C1 segment of cervical spinal cord (tissue), 14 donors: ENCODE data around the gene OLFM2.

Source experiments
- DNase-seq, 14 donors: peaks; one replicate each; lab custom pipeline; 2025; lab: John Stamatoyannopoulos, UW

The OLFM2 gene

GRCh38 chr19:9910625-9911024 lies 25.7 kb downstream of the OLFM2 start:
- no peak for DNase-seq

DNA sequence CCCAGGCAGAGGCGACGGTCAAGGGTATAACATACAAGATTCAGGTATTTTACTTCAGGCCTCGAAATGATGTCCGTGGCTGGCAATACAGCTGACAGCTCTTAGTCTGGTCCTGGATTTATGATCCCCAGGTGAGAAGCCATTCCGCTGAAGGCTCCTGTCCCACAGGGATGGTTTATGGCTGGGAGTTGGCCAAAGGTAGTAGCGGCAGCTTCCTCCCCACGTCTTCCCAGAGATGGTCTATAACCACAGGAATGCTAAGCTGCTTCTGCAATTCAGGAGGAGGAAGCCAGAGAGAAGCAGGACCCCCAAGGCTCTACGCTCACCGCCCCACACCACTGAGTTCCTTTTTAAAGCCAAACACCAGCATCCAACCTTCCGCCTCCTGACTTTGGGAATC lies 27.1 kb downstream of the OLFM2 start:
- no peak for DNase-seq

DNA sequence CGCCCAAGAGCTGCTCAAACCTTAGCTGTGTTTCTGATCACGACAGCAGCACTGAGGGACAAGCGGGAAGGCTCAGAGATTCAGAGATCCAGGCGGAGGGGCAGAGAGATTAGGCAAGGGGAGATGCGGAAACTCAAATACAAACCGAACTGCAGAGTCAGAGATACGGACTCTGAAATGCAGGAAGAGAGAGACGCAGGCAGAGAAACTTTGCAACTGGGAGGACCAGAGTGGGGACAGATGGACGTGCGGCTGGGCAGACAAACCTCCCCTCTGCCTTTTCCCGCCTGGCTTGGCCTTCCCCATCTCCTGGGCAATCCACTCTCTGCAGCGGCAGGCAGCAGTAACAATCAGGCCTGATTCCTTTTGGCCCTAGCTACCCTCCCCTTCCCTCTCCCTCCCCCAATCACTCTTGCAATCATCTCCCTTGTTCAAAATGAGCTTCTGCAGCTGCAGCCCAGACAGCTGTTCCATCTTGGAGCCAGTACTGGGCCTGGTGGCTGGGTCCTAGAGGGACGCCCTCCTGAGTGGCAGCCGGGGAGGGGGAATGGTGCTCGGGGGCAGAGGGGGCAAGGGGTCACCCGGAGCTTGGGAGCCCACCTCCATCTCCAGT lies 29.7 kb downstream of the OLFM2 start:
- peak in 2 of 14 donors; percentile 2 to 12 for DNase-seq

GRCh38 chr19:9903336-9903735 lies 33.0 kb downstream of the OLFM2 start:
- no peak for DNase-seq

- DNase-seq: no peak
These were observed 34.7 kb downstream of the OLFM2 start for GRCh38 chr19:9901642-9902041.

GRCh38 chr19:9901020-9901419 lies 35.3 kb downstream of the OLFM2 start:
- DNase-seq: no peak

- DNase-seq: no peak
These were observed 44.5 kb downstream of the OLFM2 start for GRCh38 chr19:9891609-9892373.

GRCh38 chr19:9885077-9885552 lies 51.2 kb downstream of the OLFM2 start:
- peak in 9 of 14 donors; percentile 8 to 59 (median 24) for DNase-seq

GRCh38 chr19:9883764-9884163 lies 52.6 kb downstream of the OLFM2 start:
- DNase-seq: no peak

GRCh38 chr19:9883231-9883758 lies 53.0 kb downstream of the OLFM2 start:
- peak in 4 of 14 donors; percentile 8 to 59 (median 30) for DNase-seq

DNA sequence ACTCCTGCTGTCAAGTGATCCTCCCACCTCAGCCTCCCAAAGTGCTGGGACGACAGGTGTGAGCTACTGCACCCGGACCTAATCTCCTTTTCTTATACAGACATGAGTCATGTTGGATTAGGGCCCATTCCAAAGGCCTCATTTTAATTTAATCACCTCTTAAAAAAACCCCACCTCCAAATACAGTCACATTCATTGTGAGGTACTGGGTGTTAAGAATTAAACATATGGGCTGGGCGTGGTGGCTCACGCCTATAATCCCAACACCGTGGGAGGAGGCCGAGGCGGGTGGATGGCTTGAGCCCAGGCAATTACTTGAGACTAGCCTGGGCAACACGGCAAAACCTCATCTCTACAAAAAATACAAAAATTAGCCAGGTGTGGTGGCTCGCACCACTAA lies 54.6 kb downstream of the OLFM2 start:
- DNase-seq: no peak

GRCh38 chr19:9878511-9879196 lies 57.7 kb downstream of the OLFM2 start:
- DNase-seq: no peak

GRCh38 chr19:9877780-9878510 lies 58.4 kb downstream of the OLFM2 start:
- DNase-seq: no peak

GRCh38 chr19:9875796-9876195 lies 60.5 kb downstream of the OLFM2 start:
- no peak for DNase-seq

DNA sequence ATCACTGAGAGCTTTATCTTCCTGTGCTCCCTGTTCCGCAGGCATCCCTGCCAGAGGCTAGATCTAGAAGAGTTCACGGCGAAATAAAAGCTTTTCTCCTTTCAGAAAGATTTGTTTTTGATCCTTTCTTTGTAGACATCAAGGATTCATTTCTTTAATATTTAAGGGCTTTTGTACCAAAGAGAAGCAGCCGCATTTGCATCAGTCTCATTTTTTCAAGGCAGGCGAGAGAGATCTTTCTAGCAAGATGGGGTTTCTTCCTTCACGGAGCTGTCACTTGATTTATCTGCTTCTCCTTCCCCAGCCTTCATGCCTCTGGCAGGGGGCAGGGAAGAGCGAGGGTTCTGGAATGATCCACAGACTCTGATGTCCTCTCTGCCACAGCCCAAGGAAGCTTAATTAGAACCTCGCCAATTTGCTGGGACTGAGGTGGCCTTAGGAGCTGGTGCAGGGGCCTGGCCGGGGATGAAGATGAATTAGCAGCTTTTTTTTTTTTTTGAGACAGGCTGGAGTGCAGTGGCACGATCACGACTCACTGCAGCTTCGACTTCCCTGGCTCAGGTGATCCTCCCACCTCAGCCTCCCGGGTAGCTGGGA lies 61.2 kb downstream of the OLFM2 start:
- no peak for DNase-seq

DNA sequence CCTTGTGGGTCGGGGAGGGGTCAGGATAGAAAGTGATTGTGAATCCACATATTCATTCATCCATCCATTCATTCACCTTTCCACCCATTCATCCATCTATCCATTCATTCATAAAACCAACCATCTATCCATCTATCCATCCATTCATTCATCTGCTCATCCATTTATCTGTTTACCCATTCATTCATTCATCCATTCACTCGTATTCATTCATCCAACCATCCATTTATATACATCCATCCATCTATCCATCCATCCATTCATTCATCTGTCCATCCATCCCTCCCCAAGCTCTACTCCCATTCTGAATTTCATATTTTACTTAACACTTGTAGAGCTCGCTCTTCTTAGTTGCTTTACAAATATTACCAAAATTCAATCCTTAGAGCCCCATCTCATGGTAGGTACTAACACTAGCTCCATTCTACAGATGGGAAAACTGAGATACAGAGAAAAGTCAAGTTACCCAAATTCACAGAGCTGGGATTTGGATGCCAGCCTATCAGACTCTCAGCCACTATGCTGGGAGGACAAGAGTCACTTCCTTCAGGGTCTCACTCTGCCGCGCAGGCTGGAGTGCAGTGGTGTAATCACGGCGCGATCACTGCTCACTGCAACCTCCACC lies 63.6 kb downstream of the OLFM2 start:
- no peak for DNase-seq

GRCh38 chr19:9871626-9872338 lies 64.5 kb downstream of the OLFM2 start:
- DNase-seq: no peak

DNA sequence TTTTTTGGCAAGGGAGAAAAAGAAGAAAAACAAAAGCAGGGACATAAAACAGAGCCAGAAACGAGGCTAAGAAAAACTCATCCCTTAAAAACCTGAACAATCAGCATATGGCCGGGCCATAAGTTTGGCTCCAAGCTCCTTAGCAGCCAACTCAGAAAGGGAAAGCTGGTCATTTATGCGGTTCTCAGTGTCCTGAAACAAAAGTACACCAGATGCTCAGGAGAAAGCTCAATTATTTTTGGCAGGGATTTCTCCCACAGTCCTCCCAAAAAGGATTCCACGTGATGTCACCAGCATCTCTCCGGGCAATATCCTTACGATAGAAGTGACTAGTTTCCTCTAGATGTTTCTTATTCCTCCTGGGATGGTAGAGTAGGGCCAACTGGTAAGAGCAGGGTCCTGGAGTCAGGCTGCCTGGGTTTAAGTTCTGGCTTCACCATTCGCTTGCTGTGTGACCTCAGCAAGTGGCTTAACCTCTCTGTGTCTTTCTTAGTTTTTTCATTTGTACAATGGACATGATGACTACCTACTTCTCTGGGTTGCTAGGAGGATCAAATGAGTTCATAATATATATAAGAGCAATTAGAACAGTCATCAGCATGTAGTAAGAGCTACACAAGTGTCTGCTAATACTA lies 67.2 kb downstream of the OLFM2 start:
- DNase-seq: peak in 1 of 14 donors; percentile 91

DNA sequence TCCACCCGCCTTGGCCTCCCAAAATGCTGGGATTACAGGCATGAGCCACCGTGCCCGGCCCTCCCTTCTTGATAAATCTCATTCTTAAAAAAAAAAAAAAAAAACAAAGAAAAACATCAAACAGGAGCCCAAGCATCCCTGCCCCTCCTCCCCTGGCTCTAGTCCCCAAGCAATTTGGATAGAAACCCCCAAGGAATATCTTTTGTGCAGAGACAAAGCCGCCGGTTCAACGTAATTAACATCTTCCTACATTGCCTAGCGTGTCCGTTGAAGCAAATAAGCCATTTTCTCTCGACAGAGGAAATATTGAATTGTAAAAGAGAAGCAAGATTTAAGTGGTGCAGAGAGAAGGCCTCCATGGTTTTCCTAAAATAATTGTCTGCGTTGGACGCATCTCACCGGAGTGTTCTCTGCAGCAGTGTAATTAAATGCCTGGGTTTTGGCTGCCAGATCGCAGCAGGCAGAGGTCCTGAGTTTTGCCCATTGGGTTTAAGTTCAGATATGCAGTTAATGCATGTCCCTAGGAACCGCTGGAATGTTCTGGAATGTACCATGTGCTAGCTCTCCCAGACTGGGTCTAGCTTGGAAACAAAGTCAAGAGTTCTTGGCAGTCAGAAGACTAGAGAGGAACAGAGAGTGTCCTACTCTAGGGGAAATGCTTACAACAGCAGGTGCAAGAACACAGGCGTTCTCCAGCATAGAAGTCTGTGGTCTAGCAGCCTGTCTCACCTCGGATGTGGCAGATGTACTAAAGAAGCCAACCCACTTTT lies 70.4 kb downstream of the OLFM2 start:
- peak in 5 of 14 donors; percentile 9 to 74 (median 14) for DNase-seq
